GM12878 (cell line): Measurements from ENCODE around the gene STARD5. TPM values are rescaled to one million over a fixed set of nuclear protein-coding genes. Genes with fewer than 3 reads are reported as not detected.

Experiments used
- ATAC-seq: fragments of 200-7000 bp; cut with Tn5 transposase; 3 replicates; pipeline ENCODE4 v1.9.1; 2020; ENCODE audit warnings: mild to moderate bottlenecking, moderate library complexity
- BruUV-seq: library from RNA; stranded (reverse); fragments of 400-500 nt; replicated peaks from 2 replicates; lab custom pipeline; 2021; lab: Mats Ljungman, UMichigan
- CTCF ChIA-PET: fragments of 300-600 bp; sonication (Branson Sonifier 250); formaldehyde crosslinking; extraction: SDS; loops from one replicate; lab custom pipeline; 2021; ENCODE audit warnings: inconsistent platforms; lab: Yijun Ruan, JAX
- POLR2A ChIA-PET: fragments of 350-600 bp; formaldehyde crosslinking; extraction: SDS; loops from one replicate; lab custom pipeline; 2021; ENCODE audit warnings: inconsistent platforms; lab: Charles Lee
- RAD21 ChIA-PET: fragments of 300-600 bp; sonication (Branson Sonifier 250); formaldehyde crosslinking; loops from one replicate; lab custom pipeline; 2023; ENCODE audit warnings: antibody characterized with exemption; ENCODE audit not compliant: unreplicated experiment; lab: Charles Lee
- SMC1A ChIA-PET: fragments of 300-600 bp; sonication (Branson Sonifier 250); formaldehyde crosslinking; loops from one replicate; lab custom pipeline; 2023; ENCODE audit not compliant: unreplicated experiment, uncharacterized antibody; lab: Charles Lee
- DNase-seq: peaks from one replicate; pipeline ENCODE4 v3.0.0-alpha.2; 2011; ENCODE audit warnings: low read depth, low spot score
- FAIRE-seq: peaks from 3 replicates; lab custom pipeline; 2011; peaks lifted over from hg19 to GRCh38; lab: Jason Lieb, UNC
- H2AFZ ChIP-seq: 2 replicates; pipeline ENCODE4 v1.6.0; 2011; ENCODE audit warnings: low read depth, low read length, control low read depth; ENCODE audit not compliant: control insufficient read depth
- H3K27ac ChIP-seq: 2 replicates; pipeline ENCODE4 v1.5.1; 2011; ENCODE audit warnings: control low read depth; ENCODE audit not compliant: control insufficient read depth, insufficient read depth
- H3K27me3 ChIP-seq, 2 experiments: replicated peaks in 1 of 2; 2 replicates each; pipeline versions ENCODE4 v1.6.0 to v1.6.1; 2011; ENCODE audit warnings: low read length in 1 of 2; ENCODE audit not compliant: control insufficient read depth in 2 of 2, insufficient read depth in 2 of 2
- H3K36me3 ChIP-seq, 2 experiments: 2 replicates each; pipeline ENCODE4 v1.5.1; 2011; ENCODE audit warnings: low read length in 1 of 2; ENCODE audit not compliant: control insufficient read depth in 2 of 2, insufficient read depth in 2 of 2
- H3K4me1 ChIP-seq: 2 replicates; pipeline ENCODE4 v1.6.1; 2011; ENCODE audit warnings: mild to moderate bottlenecking, low read length, moderate library complexity, mixed read lengths; ENCODE audit not compliant: control insufficient read depth, insufficient read depth
- H3K4me2 ChIP-seq: 2 replicates; pipeline ENCODE4 v1.6.0; 2011; ENCODE audit warnings: control low read depth; ENCODE audit not compliant: control insufficient read depth, insufficient read depth
- H3K4me3 ChIP-seq: fragments of 200-600 bp; sonication (generic); 2 replicates; pipeline ENCODE4 v1.5.1; 2016
- H3K79me2 ChIP-seq: 2 replicates; pipeline ENCODE4 v1.6.0; 2011; ENCODE audit warnings: low read length; ENCODE audit not compliant: control insufficient read depth, insufficient read depth
- H3K9ac ChIP-seq: 2 replicates; pipeline ENCODE4 v1.8.0; 2011; ENCODE audit warnings: low read length, control low read depth, mixed read lengths; ENCODE audit not compliant: control insufficient read depth, insufficient read depth
- H3K9me3 ChIP-seq: replicated peaks from 3 replicates; pipeline ENCODE4 v1.5.1; 2011; ENCODE audit warnings: mild to moderate bottlenecking, low read length; ENCODE audit not compliant: control insufficient read depth, insufficient read depth
- H4K20me1 ChIP-seq: 2 replicates; pipeline ENCODE4 v1.6.0; 2011; ENCODE audit not compliant: control insufficient read depth, insufficient read depth
- ETV6 ChIP-seq, 2 experiments: fragments of 450-650 bp in 1 of 2; IDR thresholded peaks in 1 of 2; conservative IDR thresholded peaks in 1 of 2; 2 replicates each; pipeline ENCODE4 v1.6.1; 2014; ENCODE audit warnings: antibody characterized with exemption in 1 of 2, borderline replicate concordance in 1 of 2, low read depth in 1 of 2, mild to moderate bottlenecking in 1 of 2, moderate library complexity in 1 of 2
- FOXM1 ChIP-seq: IDR thresholded peaks from 2 replicates; pipeline ENCODE4 v1.6.1; 2012; ENCODE audit warnings: low read depth, mild to moderate bottlenecking, inconsistent platforms, low read length, moderate library complexity
- HCFC1 ChIP-seq: fragments of 150-350 bp; IDR thresholded peaks from 2 replicates; pipeline ENCODE4 v1.6.1; 2014; ENCODE audit warnings: low read length
- HDGF ChIP-seq: fragments of 450-650 bp; IDR thresholded peaks from 2 replicates; pipeline ENCODE4 v1.6.1; 2016; ENCODE audit warnings: antibody characterized with exemption
- IRF4 ChIP-seq: IDR thresholded peaks from 2 replicates; pipeline ENCODE4 v1.6.1; 2011; ENCODE audit warnings: low read depth, low read length
- JUND ChIP-seq: IDR thresholded peaks from 2 replicates; pipeline ENCODE4 v1.6.1; 2012; ENCODE audit warnings: low read depth, mild to moderate bottlenecking, low read length, improper control_type of control experiment, moderate library complexity
- MTA2 ChIP-seq: fragments of 450-650 bp; IDR thresholded peaks from 2 replicates; pipeline ENCODE4 v1.6.1; 2016; ENCODE audit warnings: low read depth, mild to moderate bottlenecking, moderate library complexity
- NBN ChIP-seq: fragments of 450-650 bp; IDR thresholded peaks from 2 replicates; pipeline ENCODE4 v1.6.1; 2016
- NFXL1 ChIP-seq: fragments of 450-650 bp; IDR thresholded peaks from 2 replicates; pipeline ENCODE4 v1.6.1; 2017; ENCODE audit warnings: antibody characterized with exemption, mild to moderate bottlenecking, borderline replicate concordance
- PBX3 ChIP-seq: IDR thresholded peaks from 2 replicates; pipeline ENCODE4 v1.6.1; 2011; ENCODE audit warnings: mild to moderate bottlenecking, low read depth, low read length, moderate library complexity; ENCODE audit not compliant: insufficient replicate concordance
- SMC3 ChIP-seq: IDR thresholded peaks from 2 replicates; pipeline ENCODE4 v1.6.1; 2011; ENCODE audit warnings: low read length, improper control_type of control experiment, borderline replicate concordance
- SRF ChIP-seq, 2 experiments: IDR thresholded peaks; 2 replicates each; pipeline ENCODE4 v1.6.1; 2011; ENCODE audit warnings: low read depth in 2 of 2, low read length in 2 of 2, mild to moderate bottlenecking in 1 of 2, moderate library complexity in 1 of 2
- TBL1XR1 ChIP-seq: IDR thresholded peaks from 2 replicates; pipeline ENCODE4 v1.6.1; 2012; ENCODE audit warnings: low read depth, low read length, improper control_type of control experiment
- TCF12 ChIP-seq: IDR thresholded peaks from 2 replicates; pipeline ENCODE4 v1.6.1; 2011; ENCODE audit warnings: low read depth, mild to moderate bottlenecking, low read length
- TCF3 ChIP-seq: IDR thresholded peaks from 2 replicates; pipeline ENCODE4 v1.6.1; 2012; ENCODE audit warnings: low read depth, mild to moderate bottlenecking, low read length, borderline replicate concordance; ENCODE audit not compliant: insufficient read depth
- WGBS: methylation state at CpG from one replicate; pipeline ENCODE4 v1.1.6; 2016; ENCODE audit warnings: low lambda C conversion rate; ENCODE audit not compliant: insufficient replicate concordance, insufficient coverage; ENCODE audit errors: missing lambda C conversion rate; 5-methylcytosine and 5-hydroxymethylcytosine counted together
- in situ Hi-C: fragments of 300-500 bp; cut with MboI; formaldehyde crosslinking; loops from 9 replicates; pipeline ENCODE4 v1.14.3; 2018; ENCODE audit warnings: mixed read lengths
- intact Hi-C: fragments of 100-400 bp; cut with micrococcal nuclease; formaldehyde crosslinking; loops from one replicate; pipeline ENCODE4 v1.14.2; 2022; ENCODE audit not compliant: unreplicated experiment
- polyA plus RNA-seq, 11 experiments: library from polyadenylated mRNA; depleted of rRNA in 4 of 11; unstranded in 6 of 11; stranded (reverse) in 5 of 11; fragments of >200 nt; fragmentation: Nextera tagmentation in 4 of 11; fragmentation: Illumina TruSeq in 1 of 11; extraction: Ambion mirVana in 4 of 11; extraction: Trizol in 1 of 11; gene quantifications; 1 replicate in 1 of 11; 2 replicates in 10 of 11; pipeline versions ENCODE4 v1.2.1 to v1.2.3, GENCODE V29; 2011 to 2016; ENCODE audit warnings: inconsistent platforms in 2 of 11, missing spikeins in 2 of 11, low read depth in 1 of 11
- total RNA-seq, 4 experiments: library from RNA; depleted of rRNA in 3 of 4; stranded (reverse); fragments of >200 nt in 3 of 4; fragmentation: Illumina TruSeq in 1 of 4; extraction: Trizol in 1 of 4; gene quantifications; 2 replicates each; pipeline versions ENCODE4 v1.2.1 to v1.2.3, GENCODE V29; 2013 to 2021
- TF ChIP-seq, protein P1 (sequence below), 3 experiments: IDR thresholded peaks in 2 of 3; conservative IDR thresholded peaks in 1 of 3; 2 replicates each; pipeline ENCODE4 v1.5.1; 2011; ENCODE audit warnings: low read depth in 3 of 3, low read length in 3 of 3, mild to moderate bottlenecking in 3 of 3, control low read depth in 2 of 3, moderate library complexity in 2 of 3, inconsistent platforms in 1 of 3, mixed read lengths in 1 of 3; ENCODE audit not compliant: control insufficient read depth in 2 of 3, insufficient read depth in 1 of 3; ENCODE audit errors: extremely low read depth in 1 of 3
- TF ChIP-seq, protein P2 (sequence below): fragments of 450-650 bp; IDR thresholded peaks from 2 replicates; pipeline ENCODE4 v1.6.1; 2016; ENCODE audit warnings: mild to moderate bottlenecking
- TF ChIP-seq, protein P3 (sequence below): IDR thresholded peaks from 2 replicates; pipeline ENCODE4 v1.6.1; 2012; ENCODE audit warnings: low read depth, low read length, improper control_type of control experiment

STARD5 gene
- total and polyA plus RNA-seq, 10 of the 15 experiments (the other 5 are each of a cell fraction or from before 2014, with no cell fraction given): 2.3 to 9.4 (median 4.7) TPM

DNA sequence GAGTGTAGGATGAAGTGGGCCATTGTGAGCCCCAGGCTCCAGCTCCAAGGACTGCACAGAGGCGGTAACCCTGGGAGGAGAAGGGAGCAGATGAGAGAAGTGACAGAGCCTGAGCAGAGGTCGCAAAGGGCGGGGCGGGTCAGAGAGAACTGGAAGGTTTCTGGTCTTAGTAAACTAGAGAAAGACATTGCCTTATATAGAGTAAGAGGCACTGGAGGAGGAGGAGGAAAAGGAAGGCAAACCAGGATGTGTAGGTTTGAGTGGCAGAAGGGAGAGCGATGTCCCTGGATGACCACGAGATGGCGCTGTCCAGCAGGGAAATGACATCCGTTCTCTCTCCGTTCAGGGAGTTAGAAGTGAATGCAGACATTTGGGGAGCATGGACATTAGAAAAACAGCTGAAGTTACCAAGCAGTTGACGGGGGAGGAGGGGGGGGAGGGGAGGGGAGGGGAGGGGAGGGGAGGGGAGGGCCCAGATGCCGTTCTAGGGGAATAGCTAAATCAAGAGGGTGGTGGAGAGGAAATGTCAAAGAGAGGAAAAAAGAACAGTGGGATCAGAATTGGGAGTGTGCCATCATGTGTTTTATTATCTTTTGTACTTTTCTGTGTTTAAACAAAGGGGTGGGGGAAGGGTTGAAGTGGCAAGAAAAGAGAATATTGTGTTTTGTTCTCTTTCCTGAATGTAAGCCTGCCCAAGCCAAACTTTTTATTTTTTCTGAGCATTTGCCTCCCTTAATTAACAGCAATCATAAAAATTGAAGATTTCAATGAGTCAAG, 48.8 kb downstream of the STARD5 start:
- SMC1A ChIA-PET: interaction anchor here (0.5 to 4.8 kb wide), 35 partner anchors 9 to 833 kb away, joined by 3 to 122 read pairs (median 4); partner anchors contain the start of gene STARD5
- DNase-seq: peak; percentile 82
- peak; percentile 97 for FAIRE-seq
- ATAC-seq: peak; percentile 99
- in situ Hi-C loops: loop anchor here (25.0 kb wide), 2 partner anchors 1263 to 1937 kb away; partner anchors contain the start of gene HDGFL3
- no peaks in the 10 kb centered on the region for H3K27me3 ChIP-seq
- H2AFZ ChIP-seq: peak overlapping the region; percentile 51
- no peak overlapping the region for H3K9ac ChIP-seq
- no peaks in the 10 kb centered on the region for H3K36me3 ChIP-seq
- H3K4me3 ChIP-seq: no peak overlapping the region
- WGBS: 12% methylated on average over 9 of the region's 11 CpGs
- no TSS peak for BruUV-seq
- CTCF ChIA-PET: interaction anchor here (0.6 to 11.0 kb wide), 33 partner anchors 9 to 249 kb away, joined by 3 to 242 read pairs (median 6); partner anchors contain the start of gene STARD5
- 0 out of 2 replicates have a peak, but pooled peaks cover 3% of the 10 kb centered on the region for H3K4me1 ChIP-seq
- POLR2A ChIA-PET: interaction anchor here (1.5 to 1.7 kb wide), 6 partner anchors 12 to 63 kb away, joined by 3 to 10 read pairs (median 4); no protein-coding TSS in a partner anchor
- intact Hi-C loops: loop anchor here (1.0 to 10.0 kb wide), 4 partner anchors 19 to 200 kb away; no protein-coding TSS in a partner anchor
- no peaks in the 10 kb centered on the region for H4K20me1 ChIP-seq
- peaks cover 5% of the 10 kb centered on the region for H3K9me3 ChIP-seq
- H3K4me2 ChIP-seq: no peak overlapping the region
- no peaks in the 10 kb centered on the region for H3K79me2 ChIP-seq
- no peak overlapping the region for H3K27ac ChIP-seq
- RAD21 ChIA-PET: interaction anchor here (0.5 to 7.4 kb wide), 23 partner anchors 8 to 251 kb away, joined by 3 to 137 read pairs (median 6); partner anchors contain the start of gene STARD5
- TF ChIP-seq, protein P1, sequence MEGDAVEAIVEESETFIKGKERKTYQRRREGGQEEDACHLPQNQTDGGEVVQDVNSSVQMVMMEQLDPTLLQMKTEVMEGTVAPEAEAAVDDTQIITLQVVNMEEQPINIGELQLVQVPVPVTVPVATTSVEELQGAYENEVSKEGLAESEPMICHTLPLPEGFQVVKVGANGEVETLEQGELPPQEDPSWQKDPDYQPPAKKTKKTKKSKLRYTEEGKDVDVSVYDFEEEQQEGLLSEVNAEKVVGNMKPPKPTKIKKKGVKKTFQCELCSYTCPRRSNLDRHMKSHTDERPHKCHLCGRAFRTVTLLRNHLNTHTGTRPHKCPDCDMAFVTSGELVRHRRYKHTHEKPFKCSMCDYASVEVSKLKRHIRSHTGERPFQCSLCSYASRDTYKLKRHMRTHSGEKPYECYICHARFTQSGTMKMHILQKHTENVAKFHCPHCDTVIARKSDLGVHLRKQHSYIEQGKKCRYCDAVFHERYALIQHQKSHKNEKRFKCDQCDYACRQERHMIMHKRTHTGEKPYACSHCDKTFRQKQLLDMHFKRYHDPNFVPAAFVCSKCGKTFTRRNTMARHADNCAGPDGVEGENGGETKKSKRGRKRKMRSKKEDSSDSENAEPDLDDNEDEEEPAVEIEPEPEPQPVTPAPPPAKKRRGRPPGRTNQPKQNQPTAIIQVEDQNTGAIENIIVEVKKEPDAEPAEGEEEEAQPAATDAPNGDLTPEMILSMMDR (IDR thresholded peaks at IDR 0.05 in 2 of 3, conservative IDR thresholded peaks at IDR 0.05 in 1 of 3; ENCODE audit: control insufficient read depth in 2 of 3, extremely low read depth in 1 of 3, insufficient read depth in 1 of 3, low read depth in 3 of 3, low read length in 3 of 3): peak; percentile 89 to 95 (median 90)
- TF ChIP-seq MTA2 (no peak), TBL1XR1 (no peak), IRF4 (peak; percentile 61; the same call in 1 of the 2 replicates), HDGF (0 out of 2 replicates have a peak, but pooled peaks have one; percentile 62), TCF3 (no peak), HCFC1 (0 out of 2 replicates have a peak, but pooled peaks have one; percentile 23), TCF12 (0 out of 2 replicates have a peak, but pooled peaks have one; percentile 34), FOXM1 (peak; percentile 47; the same call in 1 of the 2 replicates), NFXL1 (no peak), PBX3 (peak; percentile 74), SMC3 (peak; percentile 100), ETV6 (conservative IDR thresholded peaks at IDR 0.05 in 1 of 2, IDR thresholded peaks at IDR 0.05 in 1 of 2; ENCODE audit: borderline replicate concordance in 1 of 2, low read depth in 1 of 2) (no peak), JUND (no peak), NBN (peak; percentile 65; the same call in 1 of the 2 replicates), SRF (IDR thresholded peaks at IDR 0.05; ENCODE audit: low read depth in 2 of 2, low read length in 2 of 2) (0 out of 4 replicates have a peak, but pooled peaks of 1 of the 2 experiments have one; percentile 45)
- TF ChIP-seq, protein P2, sequence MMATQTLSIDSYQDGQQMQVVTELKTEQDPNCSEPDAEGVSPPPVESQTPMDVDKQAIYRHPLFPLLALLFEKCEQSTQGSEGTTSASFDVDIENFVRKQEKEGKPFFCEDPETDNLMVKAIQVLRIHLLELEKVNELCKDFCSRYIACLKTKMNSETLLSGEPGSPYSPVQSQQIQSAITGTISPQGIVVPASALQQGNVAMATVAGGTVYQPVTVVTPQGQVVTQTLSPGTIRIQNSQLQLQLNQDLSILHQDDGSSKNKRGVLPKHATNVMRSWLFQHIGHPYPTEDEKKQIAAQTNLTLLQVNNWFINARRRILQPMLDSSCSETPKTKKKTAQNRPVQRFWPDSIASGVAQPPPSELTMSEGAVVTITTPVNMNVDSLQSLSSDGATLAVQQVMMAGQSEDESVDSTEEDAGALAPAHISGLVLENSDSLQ: peak; percentile 90
- TF ChIP-seq, protein P3, sequence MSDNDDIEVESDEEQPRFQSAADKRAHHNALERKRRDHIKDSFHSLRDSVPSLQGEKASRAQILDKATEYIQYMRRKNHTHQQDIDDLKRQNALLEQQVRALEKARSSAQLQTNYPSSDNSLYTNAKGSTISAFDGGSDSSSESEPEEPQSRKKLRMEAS: 0 out of 2 replicates have a peak, but pooled peaks have one; percentile 26
